Heart right ventricle (tissue), 16 donors: Measurements from ENCODE around the gene KCNH3. TPM values are rescaled to one million over a fixed set of nuclear protein-coding genes. Genes with fewer than 3 reads are reported as not detected.

ENCODE experiments used
- ATAC-seq, 8 donors: fragments of 200-7000 bp; cut with Tn5 transposase; one replicate each; pipeline ENCODE4 v1.9.1; 2020; ENCODE audit warnings: mild to moderate bottlenecking in 8 of 8, moderate library complexity in 8 of 8, moderate number of reproducible peaks in 1 of 8
- DNase-seq, 2 donors: peaks; one replicate each; pipeline ENCODE4 v3.0.0-alpha.2; 2020
- H3K27ac ChIP-seq, 10 donors: fragments of 200-600 bp; sonication (generic) in 2 of 10; one replicate each; pipeline versions ENCODE4 v1.5.0 to v1.8.0; 2020 to 2022; ENCODE audit warnings: mild to moderate bottlenecking in 3 of 10
- H3K27me3 ChIP-seq, 7 donors: fragments of 200-600 bp; one replicate each; pipeline ENCODE4 v1.8.0; 2021 to 2022; ENCODE audit warnings: mild to moderate bottlenecking in 2 of 7
- H3K36me3 ChIP-seq, 9 donors: fragments of 200-600 bp; sonication (generic) in 1 of 9; one replicate each; pipeline versions ENCODE4 v1.5.0 to v1.8.0; 2020 to 2022; ENCODE audit warnings: mild to moderate bottlenecking in 2 of 9
- H3K4me1 ChIP-seq, 9 donors: fragments of 200-600 bp; sonication (generic) in 1 of 9; one replicate each; pipeline versions ENCODE4 v1.5.0 to v1.8.0; 2020 to 2022; ENCODE audit warnings: mild to moderate bottlenecking in 4 of 9
- H3K4me3 ChIP-seq, 10 donors: fragments of 200-600 bp; sonication (generic) in 2 of 10; one replicate each; pipeline versions ENCODE4 v1.5.0 to v1.8.0; 2020 to 2022; ENCODE audit warnings: mild to moderate bottlenecking in 7 of 10, moderate library complexity in 2 of 10
- H3K9me3 ChIP-seq, 11 donors: fragments of 200-600 bp in 10 of 11; sonication (generic) in 2 of 11; one replicate each; pipeline versions ENCODE4 v1.5.0 to v1.8.0; 2013 to 2022; ENCODE audit warnings: mild to moderate bottlenecking in 2 of 11, control low read depth in 1 of 11, moderate library complexity in 1 of 11
- WGBS, 2 donors: extraction: QIAGEN DNeasy Blood & Tissue Kit; methylation state at CpG; one replicate each; pipeline ENCODE4 v1.1.7; 2013; ENCODE audit warnings: inconsistent platforms in 1 of 2; 5-methylcytosine and 5-hydroxymethylcytosine counted together
- intact Hi-C, 10 donors: fragments of 100-400 bp; cut with DNase I; formaldehyde crosslinking; loops; one replicate each; pipeline versions ENCODE4 v1.11.1 to v1.14.2; 2022
- polyA plus RNA-seq, 2 donors: library from polyadenylated mRNA; stranded (reverse); fragments of 200-250 nt; gene quantifications; one replicate each; pipeline ENCODE4 v1.2.3, GENCODE V29; 2013
- total RNA-seq, 10 donors: library from RNA; stranded (reverse); fragmentation: NEBNext Ultra II Directional in 3 of 10; extraction: Animal tissue kit (Norgen Biotek cat#: 25700) in 3 of 10; gene quantifications; one replicate each; pipeline versions ENCODE4 v1.2.1 to v1.2.4, GENCODE V29; 2021 to 2023
- TF ChIP-seq, protein P1 (sequence below), 9 donors: fragments of 200-600 bp; sonication (generic) in 2 of 9; IDR thresholded peaks; one replicate each; pipeline versions ENCODE4 v1.5.0 to v1.8.0; 2021 to 2022; ENCODE audit warnings: antibody characterized with exemption in 9 of 9, mild to moderate bottlenecking in 5 of 9, moderate library complexity in 1 of 9
- donor health status: Arrhythmogenic right ventricular cardiomyopathy.
- donor health status: ischemic (EF 13 %, LVEDD 7.1; RV severe dilation, severe dysfunction).
- donor health status: healthy with polysubstance abuse.
- donor health status: DM: no; HTN: yes; CAD: no.
- donor health status: DM: no; HTN: no; CAD: no.
- donor health status: ischemic (EF 25% LVEDD 6.9; RV normal size, moderate dysfunction).
- donor health status: ischemic (EF 25% LVEDD 5.7; RV mildly dilated, moderate dysfunction).
- donor health status: healthy.
- donor health status: DM: yes; HTN: yes; CAD: no.
- donor health status: Ischemic cardiomyopathy.
- donor health status: ischemic (EF 35%, LVEDD 5.7; RV mildly dilated, moderate dysfunction).
- donor health status: nonischemic (EF 11% LVEDD 7.7; RV severe dilation, severe dysfunction).
- donor health status: DM: yes; HTN: yes; CAD: no.
- donor health status: PGD.
- donor health status: ischemic (EF 29% LVEDD 5.4; RV normal size, mild dysfunction).
- donor health status: nonischemic (EF 23%, LVEDD 6.1; RV moderate dilation, normal function).

KCNH3 gene
- total and polyA plus RNA-seq, 12 donors, result 0.16 to 2.0 (median 0.26) TPM

DNA sequence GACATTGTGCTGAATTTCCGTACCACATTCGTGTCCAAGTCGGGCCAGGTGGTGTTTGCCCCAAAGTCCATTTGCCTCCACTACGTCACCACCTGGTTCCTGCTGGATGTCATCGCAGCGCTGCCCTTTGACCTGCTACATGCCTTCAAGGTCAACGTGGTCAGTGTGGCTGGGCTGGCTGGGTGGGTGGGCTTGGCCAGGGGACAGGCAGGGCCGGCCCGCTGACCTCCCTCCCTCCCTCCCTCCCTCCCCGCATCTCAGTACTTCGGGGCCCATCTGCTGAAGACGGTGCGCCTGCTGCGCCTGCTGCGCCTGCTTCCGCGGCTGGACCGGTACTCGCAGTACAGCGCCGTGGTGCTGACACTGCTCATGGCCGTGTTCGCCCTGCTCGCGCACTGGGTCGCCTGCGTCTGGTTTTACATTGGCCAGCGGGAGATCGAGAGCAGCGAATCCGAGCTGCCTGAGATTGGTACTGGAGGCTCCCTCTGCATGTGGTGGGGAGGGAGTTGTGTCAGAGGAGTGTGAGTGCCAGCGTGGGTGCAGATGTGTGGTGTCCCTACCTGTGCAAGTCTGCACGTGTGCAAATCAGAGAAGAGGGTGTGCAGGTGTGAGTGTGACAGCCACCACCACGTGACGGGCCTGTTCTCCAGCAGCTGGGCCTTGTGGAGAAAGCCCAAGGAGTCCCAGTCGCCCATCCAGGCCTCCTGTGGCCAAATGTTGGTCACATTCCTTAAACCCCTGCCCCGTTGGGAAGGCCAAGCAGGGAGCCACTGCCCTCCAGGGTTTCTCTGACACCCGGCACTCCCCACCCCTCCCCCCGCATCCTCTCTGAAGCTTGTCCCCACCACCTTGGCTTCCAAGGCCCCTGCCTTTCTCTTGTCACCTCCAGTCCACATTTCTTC is 5.3 kb downstream of the KCNH3 start:
- intact Hi-C loops, result no loop called here
- Histone ChIP-seq H3K36me3 (no peaks in the 10 kb centered on the region), H3K4me1 (peaks cover 0 to 13% (median 10%) of the 10 kb centered on the region in 9 donors), H3K27ac (no peak overlapping the region), H3K9me3 (no peaks in the 10 kb centered on the region), H3K27me3 (peaks cover 0 to 68% (median 34%) of the 10 kb centered on the region in 7 donors), H3K4me3 (no peak overlapping the region)
- TF ChIP-seq, protein P1, sequence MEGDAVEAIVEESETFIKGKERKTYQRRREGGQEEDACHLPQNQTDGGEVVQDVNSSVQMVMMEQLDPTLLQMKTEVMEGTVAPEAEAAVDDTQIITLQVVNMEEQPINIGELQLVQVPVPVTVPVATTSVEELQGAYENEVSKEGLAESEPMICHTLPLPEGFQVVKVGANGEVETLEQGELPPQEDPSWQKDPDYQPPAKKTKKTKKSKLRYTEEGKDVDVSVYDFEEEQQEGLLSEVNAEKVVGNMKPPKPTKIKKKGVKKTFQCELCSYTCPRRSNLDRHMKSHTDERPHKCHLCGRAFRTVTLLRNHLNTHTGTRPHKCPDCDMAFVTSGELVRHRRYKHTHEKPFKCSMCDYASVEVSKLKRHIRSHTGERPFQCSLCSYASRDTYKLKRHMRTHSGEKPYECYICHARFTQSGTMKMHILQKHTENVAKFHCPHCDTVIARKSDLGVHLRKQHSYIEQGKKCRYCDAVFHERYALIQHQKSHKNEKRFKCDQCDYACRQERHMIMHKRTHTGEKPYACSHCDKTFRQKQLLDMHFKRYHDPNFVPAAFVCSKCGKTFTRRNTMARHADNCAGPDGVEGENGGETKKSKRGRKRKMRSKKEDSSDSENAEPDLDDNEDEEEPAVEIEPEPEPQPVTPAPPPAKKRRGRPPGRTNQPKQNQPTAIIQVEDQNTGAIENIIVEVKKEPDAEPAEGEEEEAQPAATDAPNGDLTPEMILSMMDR (IDR thresholded peaks at IDR 0.05), result no peak
- WGBS, 2 donors, result 35 to 43% methylated on average over 39 of the region's 39 CpGs
- ATAC-seq (no peak), DNase-seq (no peak)

DNA sequence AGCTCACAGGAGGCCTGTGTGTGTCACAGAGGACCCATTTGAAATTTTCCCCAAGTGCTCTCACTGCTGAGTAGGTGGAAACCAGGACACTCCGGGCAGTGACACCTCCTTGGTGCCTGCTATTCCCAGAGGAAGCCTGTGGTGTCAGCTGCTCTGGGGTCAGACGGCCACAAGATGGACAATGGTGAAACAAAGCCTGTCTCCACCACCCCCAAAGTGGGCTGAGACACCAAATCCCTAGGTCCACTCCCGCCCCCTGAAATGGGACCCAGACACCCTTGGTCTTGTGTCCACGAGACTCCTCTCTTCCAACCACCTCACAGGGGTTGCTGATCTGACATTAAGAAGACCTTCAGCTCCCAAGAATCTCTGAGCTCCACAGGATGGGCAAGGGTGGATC is 7.0 kb downstream of the KCNH3 start:
- Histone ChIP-seq H3K4me1 (peaks cover 0 to 17% (median 15%) of the 10 kb centered on the region in 9 donors), H3K36me3 (no peaks in the 10 kb centered on the region), H3K27ac (no peak overlapping the region), H3K27me3 (peaks cover 0 to 64% (median 24%) of the 10 kb centered on the region in 7 donors), H3K4me3 (no peak overlapping the region), H3K9me3 (no peaks in the 10 kb centered on the region)
- DNase-seq (no peak), ATAC-seq (no peak)
- TF ChIP-seq, protein P1 (IDR thresholded peaks at IDR 0.05), result no peak
- intact Hi-C loops, result loop anchor here in 1 of 10 donors (5.0 kb wide), 1 partner anchor 729 kb away; the partner anchor contains the start of gene CACNB3
- WGBS, 2 donors, result 75 to 76% methylated on average over 4 of the region's 4 CpGs

DNA sequence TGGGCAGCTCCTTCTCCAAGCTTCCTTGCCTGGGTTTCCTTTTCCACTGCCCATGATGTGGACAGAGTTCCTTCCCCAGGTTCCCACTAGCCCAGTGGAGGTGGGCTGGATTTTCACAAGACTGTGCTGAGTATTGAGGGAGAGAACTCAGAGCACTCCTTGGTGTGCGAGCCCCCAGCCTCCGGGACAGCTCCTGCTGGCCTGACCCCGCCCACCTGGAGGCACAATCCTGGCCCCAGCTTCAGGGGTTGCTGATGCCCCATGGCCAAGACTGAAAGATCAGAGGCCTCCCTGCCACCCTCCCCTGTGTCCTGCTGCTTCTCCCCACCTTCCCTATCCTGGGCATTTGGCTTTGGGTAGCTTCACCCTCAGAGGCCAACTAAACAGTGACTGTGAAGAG is 7.7 kb downstream of the KCNH3 start:
- peaks cover 0 to 66% (median 24%) of the 10 kb centered on the region in 7 donors for H3K27me3 ChIP-seq
- 57 to 73% methylated on average over 3 of the region's 3 CpGs for WGBS, 2 donors
- H3K4me3 ChIP-seq, result no peak overlapping the region
- no peak for ATAC-seq
- H3K36me3 ChIP-seq, result no peaks in the 10 kb centered on the region
- H3K4me1 ChIP-seq, result peaks cover 0 to 18% (median 15%) of the 10 kb centered on the region in 9 donors
- H3K9me3 ChIP-seq, result no peaks in the 10 kb centered on the region
- no peak for DNase-seq
- no peak overlapping the region for H3K27ac ChIP-seq
- TF ChIP-seq, protein P1 (IDR thresholded peaks at IDR 0.05), result no peak
- intact Hi-C loops, result loop anchor here in 1 of 10 donors (5.0 kb wide), 1 partner anchor 729 kb away; the partner anchor contains the start of gene CACNB3

DNA sequence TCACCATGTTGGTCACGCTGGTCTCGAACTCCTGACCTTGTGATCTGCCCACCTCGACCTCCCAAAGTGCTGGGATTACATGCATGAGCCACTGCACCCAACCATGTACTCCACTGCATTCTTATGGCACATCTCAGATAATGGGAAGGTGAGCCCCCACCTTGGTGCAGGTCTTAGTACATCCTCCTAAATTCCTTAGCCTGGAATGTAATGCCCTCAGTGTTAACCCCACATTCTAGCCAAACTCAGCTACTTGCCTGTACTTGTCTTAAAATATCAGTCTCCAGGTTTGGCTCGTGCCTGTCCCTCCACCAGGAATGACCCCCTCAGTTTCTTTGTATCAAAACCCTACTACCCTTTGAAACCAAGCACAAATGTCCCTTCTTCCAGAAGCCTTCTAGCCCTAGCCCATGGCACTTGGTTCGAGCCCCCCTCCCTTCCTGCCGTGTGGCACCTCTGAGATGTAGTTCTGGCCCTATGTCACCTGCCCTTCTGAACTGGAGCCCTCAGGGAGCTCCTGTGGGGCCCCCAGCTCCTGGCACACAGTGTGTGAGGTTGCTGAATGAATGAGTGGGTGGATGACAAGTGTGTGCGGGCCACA is 8.4 kb downstream of the KCNH3 start:
- intact Hi-C loops, result loop anchor here in 1 of 10 donors (5.0 kb wide), 1 partner anchor 730 kb away; the partner anchor contains the start of gene CACNB3
- Histone ChIP-seq H3K27ac (no peak overlapping the region), H3K27me3 (peaks cover 0 to 66% (median 24%) of the 10 kb centered on the region in 7 donors), H3K4me1 (peaks cover 0 to 24% (median 16%) of the 10 kb centered on the region in 9 donors), H3K4me3 (no peak overlapping the region), H3K36me3 (no peaks in the 10 kb centered on the region), H3K9me3 (no peaks in the 10 kb centered on the region)
- TF ChIP-seq, protein P1 (IDR thresholded peaks at IDR 0.05), result no peak
- DNase-seq (no peak), ATAC-seq (no peak)
- 85 to 87% methylated on average over 7 of the region's 7 CpGs for WGBS, 2 donors
